Urinary bladder (tissue), 4 donors: ENCODE results near the gene RPS6KA5. TPM values are rescaled to one million over a fixed set of nuclear protein-coding genes. Genes with fewer than 3 reads are reported as not detected.

Experiments
- DNase-seq: peaks from one replicate; pipeline ENCODE4 v3.0.0-alpha.2; 2015; ENCODE audit errors: extremely low spot score
- H3K27ac ChIP-seq: one replicate; pipeline ENCODE4 v1.5.1; 2013; ENCODE audit warnings: low read depth, mild to moderate bottlenecking, moderate library complexity
- H3K36me3 ChIP-seq: one replicate; pipeline ENCODE4 v1.6.1; 2013; ENCODE audit warnings: mild to moderate bottlenecking, moderate library complexity; ENCODE audit not compliant: insufficient read depth
- H3K4me1 ChIP-seq: one replicate; pipeline ENCODE4 v1.6.1; 2013; ENCODE audit warnings: mild to moderate bottlenecking, moderate library complexity; ENCODE audit not compliant: insufficient read depth
- H3K4me3 ChIP-seq: one replicate; pipeline ENCODE4 v1.5.1; 2013; ENCODE audit warnings: low read depth, low read length
- WGBS: extraction: QIAGEN DNeasy Blood & Tissue Kit; methylation state at CpG from one replicate; pipeline ENCODE4 v1.1.7; 2013; 5-methylcytosine and 5-hydroxymethylcytosine counted together
- polyA plus RNA-seq: library from polyadenylated mRNA; stranded (reverse); fragments of 200-250 nt; gene quantifications from one replicate; pipeline ENCODE4 v1.2.3, GENCODE V29; 2013
- total RNA-seq: library from RNA; depleted of rRNA; stranded (reverse); fragments of >200 nt; gene quantifications from one replicate; pipeline ENCODE4 v1.2.3, GENCODE V29; 2014
- donor health status: healthy with polysubstance abuse.
- donor health status: healthy.

RPS6KA5 gene
- total and polyA plus RNA-seq, 2 donors = 13.4 to 19.8 TPM

- DNase-seq = no peak
- no peaks in the 10 kb centered on the region for H3K4me1 ChIP-seq
- H3K4me3 ChIP-seq = no peak overlapping the region
- H3K27ac ChIP-seq = no peak overlapping the region
- WGBS = 60% methylated on average over 2 of the region's 2 CpGs
- H3K36me3 ChIP-seq = no peaks in the 10 kb centered on the region
Measured at GRCh38 chr14:91008759-91009409, 51.6 kb downstream of the RPS6KA5 start.

- Histone ChIP-seq H3K4me1 (no peaks in the 10 kb centered on the region), H3K27ac (no peak overlapping the region), H3K36me3 (no peaks in the 10 kb centered on the region), H3K4me3 (no peak overlapping the region)
- DNase-seq = no peak
Measured at GRCh38 chr14:91005716-91006115, 54.7 kb downstream of the RPS6KA5 start.

DNA sequence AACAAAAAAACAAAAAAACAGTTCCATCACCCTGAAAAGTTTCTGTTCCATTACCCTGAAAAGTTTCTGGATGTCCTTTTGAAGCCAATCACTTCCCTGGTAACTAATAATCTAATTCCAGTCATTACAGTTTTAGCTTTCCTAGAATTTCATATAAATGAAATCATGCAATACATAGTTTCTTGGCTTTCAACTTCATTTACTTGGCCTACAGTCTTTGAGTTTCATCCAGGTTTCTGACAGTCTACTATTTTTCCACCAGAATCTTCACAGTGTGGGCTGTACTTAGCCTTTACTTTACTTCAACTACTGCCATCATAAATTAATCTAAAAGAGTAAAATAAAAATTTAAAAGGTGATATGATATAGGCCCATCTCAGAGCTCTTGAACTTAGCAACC is 55.5 kb downstream of the RPS6KA5 start:
- Histone ChIP-seq H3K4me1 (no peaks in the 10 kb centered on the region), H3K36me3 (no peaks in the 10 kb centered on the region), H3K4me3 (no peak overlapping the region), H3K27ac (no peak overlapping the region)
- peak; percentile 17 for DNase-seq

GRCh38 chr14:90999299-90999698 is 61.1 kb downstream of the RPS6KA5 start:
- Histone ChIP-seq H3K27ac (no peak overlapping the region), H3K36me3 (no peaks in the 10 kb centered on the region), H3K4me1 (no peaks in the 10 kb centered on the region), H3K4me3 (no peak overlapping the region)
- WGBS = 70% methylated on average over 4 of the region's 4 CpGs
- no peak for DNase-seq

- Histone ChIP-seq H3K36me3 (no peaks in the 10 kb centered on the region), H3K4me3 (no peak overlapping the region), H3K4me1 (no peaks in the 10 kb centered on the region), H3K27ac (no peak overlapping the region)
- 0% methylated on average over 1 of the region's 1 CpG for WGBS
- DNase-seq = no peak
Measured at GRCh38 chr14:90996967-90997366, 63.5 kb downstream of the RPS6KA5 start.

- Histone ChIP-seq H3K36me3 (no peaks in the 10 kb centered on the region), H3K4me1 (no peaks in the 10 kb centered on the region), H3K27ac (no peak overlapping the region), H3K4me3 (no peak overlapping the region)
- 76% methylated on average over 4 of the region's 4 CpGs for WGBS
- DNase-seq = no peak
Measured at GRCh38 chr14:90995785-90996184, 64.7 kb downstream of the RPS6KA5 start.

GRCh38 chr14:90993792-90994191 is 66.6 kb downstream of the RPS6KA5 start:
- no peak for DNase-seq
- Histone ChIP-seq H3K4me3 (no peak overlapping the region), H3K36me3 (peaks cover 3% of the 10 kb centered on the region), H3K4me1 (no peaks in the 10 kb centered on the region), H3K27ac (no peak overlapping the region)
- WGBS = 94% methylated on average over 3 of the region's 3 CpGs

DNA sequence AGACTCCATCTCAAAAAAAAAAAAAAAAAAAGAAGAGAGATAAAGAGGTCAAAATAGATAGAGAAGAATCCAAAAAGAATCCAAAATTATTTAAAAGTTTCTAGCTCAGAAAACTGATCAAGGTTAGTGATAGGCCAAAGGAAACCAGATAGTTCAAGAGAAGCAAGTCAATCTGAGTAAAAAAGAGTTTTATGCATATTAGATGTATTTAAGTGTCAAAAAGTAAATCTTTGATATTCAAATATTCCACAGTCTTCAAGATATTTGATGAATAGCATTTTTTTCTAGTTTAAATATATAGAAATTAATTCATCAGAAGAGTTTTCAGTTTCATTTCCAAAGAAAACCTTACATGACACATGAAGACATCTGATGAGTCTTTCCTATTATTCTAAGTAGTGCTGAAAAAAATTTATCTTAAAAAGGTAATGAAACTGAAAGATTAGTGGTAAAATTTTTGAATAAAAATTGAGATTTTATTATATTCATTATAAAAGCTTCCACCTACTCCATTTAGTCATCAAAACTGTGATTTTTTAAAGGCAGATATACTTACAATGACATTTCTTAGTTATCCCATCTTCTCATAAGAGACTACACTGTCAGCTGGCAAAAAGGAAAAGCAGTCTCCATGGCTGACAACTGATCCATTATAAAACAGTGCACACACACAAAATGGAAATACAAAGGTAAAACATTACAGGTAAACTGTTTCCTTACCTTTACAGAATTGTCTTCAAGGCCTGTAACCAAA is 68.6 kb downstream of the RPS6KA5 start:
- DNase-seq = no peak

GRCh38 chr14:90990141-90990540 is 70.3 kb downstream of the RPS6KA5 start:
- no peak for DNase-seq
- Histone ChIP-seq H3K4me3 (no peak overlapping the region), H3K36me3 (peaks cover 3% of the 10 kb centered on the region), H3K4me1 (no peaks in the 10 kb centered on the region), H3K27ac (no peak overlapping the region)
- whole genome bisulfite sequencing = 86% methylated on average over 3 of the region's 3 CpGs

More for the DNA sequence above, 68.6 kb downstream of the RPS6KA5 start:
- Histone ChIP-seq H3K27ac (no peak overlapping the region), H3K36me3 (peaks cover 3% of the 10 kb centered on the region), H3K4me3 (no peak overlapping the region), H3K4me1 (no peaks in the 10 kb centered on the region)

GRCh38 chr14:90987140-90987539 is 73.3 kb downstream of the RPS6KA5 start:
- H3K4me1 ChIP-seq = no peaks in the 10 kb centered on the region
- H3K27ac ChIP-seq = no peak overlapping the region
- DNase-seq = no peak
- H3K4me3 ChIP-seq = no peak overlapping the region
- WGBS = 64% methylated on average over 1 of the region's 1 CpG
- peaks cover 5% of the 10 kb centered on the region for H3K36me3 ChIP-seq

GRCh38 chr14:90986510-90986909 is 73.9 kb downstream of the RPS6KA5 start:
- Histone ChIP-seq H3K27ac (no peak overlapping the region), H3K4me1 (no peaks in the 10 kb centered on the region), H3K4me3 (no peak overlapping the region), H3K36me3 (peaks cover 5% of the 10 kb centered on the region)
- 80% methylated on average over 1 of the region's 1 CpG for WGBS
- DNase-seq = no peak

GRCh38 chr14:90985601-90986242 is 74.7 kb downstream of the RPS6KA5 start:
- Histone ChIP-seq H3K27ac (no peak overlapping the region), H3K4me3 (no peak overlapping the region), H3K36me3 (peaks cover 5% of the 10 kb centered on the region), H3K4me1 (no peaks in the 10 kb centered on the region)
- 19% methylated on average over 1 of the region's 1 CpG for WGBS
- DNase-seq = no peak

- H3K4me3 ChIP-seq = no peak overlapping the region
- H3K27ac ChIP-seq = no peak overlapping the region
- no peaks in the 10 kb centered on the region for H3K4me1 ChIP-seq
- WGBS = 96% methylated on average over 4 of the region's 4 CpGs
- DNase-seq = no peak
- peaks cover 2% of the 10 kb centered on the region for H3K36me3 ChIP-seq
Measured at GRCh38 chr14:90983560-90983959, 76.9 kb downstream of the RPS6KA5 start.

DNA sequence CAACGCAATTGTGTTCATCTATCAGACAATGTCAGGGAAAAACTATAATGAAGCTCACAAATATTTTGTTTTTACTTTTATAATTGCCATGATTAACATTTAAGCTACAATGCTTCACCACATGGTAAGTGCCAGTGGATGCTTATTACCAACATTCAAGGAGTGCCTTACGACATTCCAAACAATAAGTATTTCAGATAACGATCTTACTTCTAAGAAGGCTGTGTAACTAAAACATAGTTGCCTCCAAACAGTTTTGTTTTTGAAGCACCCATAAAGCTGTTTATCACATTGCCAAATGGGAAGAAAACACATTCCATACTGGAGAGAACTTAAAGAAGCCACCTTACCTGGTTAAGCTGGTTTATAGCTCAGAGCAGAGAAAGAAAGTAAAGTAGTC is 78.8 kb downstream of the RPS6KA5 start:
- 84% methylated on average over 3 of the region's 3 CpGs for WGBS
- Histone ChIP-seq H3K4me1 (no peaks in the 10 kb centered on the region), H3K4me3 (no peak overlapping the region), H3K27ac (no peak overlapping the region), H3K36me3 (peaks cover 2% of the 10 kb centered on the region)
- no peak for DNase-seq
